HG03521 (cell line): Measurements from ENCODE around the gene DTNBP1.
"Not testable (repeated sequence)": the region's sequence is repeated elsewhere in the genome, so short reads cannot be mapped to it uniquely, and the experiment has no call there.

ENCODE experiments used
- ATAC-seq: cut with Tn5 transposase; IDR thresholded peaks from one replicate; pipeline ENCODE4 v1.9.1; 2021; ENCODE audit warnings: mild to moderate bottlenecking, moderate library complexity; ENCODE audit not compliant: unreplicated experiment

Gene DTNBP1

DNA sequence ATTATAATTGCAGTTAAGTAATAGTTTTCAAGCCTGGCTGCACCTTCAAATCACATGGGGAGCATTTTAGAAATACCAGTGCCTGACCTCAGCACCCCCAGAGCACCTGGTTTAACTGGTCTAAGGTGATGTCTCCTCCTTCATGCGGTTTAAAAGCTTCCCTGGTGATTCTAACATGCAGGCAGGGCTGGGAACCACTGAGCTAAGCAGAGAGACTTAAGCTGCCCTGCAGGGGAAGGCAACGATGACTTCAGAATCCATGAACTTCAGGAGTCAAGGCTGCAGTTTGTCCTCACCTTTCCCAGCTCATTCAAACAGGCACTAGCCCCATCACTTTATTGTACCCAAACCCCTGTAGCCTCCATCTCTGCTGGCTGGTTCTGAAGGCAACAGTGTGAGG is 6.1 kb upstream of the DTNBP1 start:
- ATAC-seq, result no peak

DNA sequence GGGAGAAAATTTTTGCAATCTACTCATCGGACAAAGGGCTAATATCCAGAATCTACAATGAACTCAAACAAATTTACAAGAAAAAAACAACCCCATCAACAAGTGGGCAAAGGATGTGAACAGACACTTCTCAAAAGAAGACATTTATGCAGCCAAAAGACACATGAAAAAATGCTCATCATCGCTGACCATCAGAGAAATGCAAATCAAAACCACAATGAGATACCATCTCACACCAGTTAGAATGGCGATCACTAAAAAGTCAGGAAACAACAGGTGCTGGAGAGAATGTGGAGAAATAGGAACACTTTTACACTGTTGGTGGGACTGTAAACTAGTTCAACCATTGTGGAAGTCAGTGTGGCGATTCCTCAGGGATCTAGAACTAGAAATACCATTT is 4.1 kb upstream of the DTNBP1 start:
- ATAC-seq, result not testable (repeated sequence)

DNA sequence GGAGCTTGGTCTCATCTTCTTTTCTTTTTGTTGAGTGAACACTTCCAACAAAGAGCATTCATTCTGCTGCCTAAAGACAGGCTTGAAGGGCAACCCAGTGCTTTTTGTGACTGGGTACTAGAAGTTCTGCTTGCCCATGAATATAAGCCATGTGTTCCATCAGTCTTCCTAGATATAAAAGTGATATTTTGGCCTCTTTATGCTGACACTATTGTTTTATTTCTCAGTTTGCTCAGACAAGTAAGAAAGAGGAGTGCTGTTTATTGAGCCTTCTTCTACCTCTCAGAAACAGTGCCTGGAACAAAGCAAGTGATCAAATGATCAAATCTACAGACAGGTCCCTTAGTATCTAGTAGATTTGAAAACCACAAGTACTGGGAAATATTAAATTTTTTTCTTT is 2.4 kb upstream of the DTNBP1 start:
- ATAC-seq, result no peak

DNA sequence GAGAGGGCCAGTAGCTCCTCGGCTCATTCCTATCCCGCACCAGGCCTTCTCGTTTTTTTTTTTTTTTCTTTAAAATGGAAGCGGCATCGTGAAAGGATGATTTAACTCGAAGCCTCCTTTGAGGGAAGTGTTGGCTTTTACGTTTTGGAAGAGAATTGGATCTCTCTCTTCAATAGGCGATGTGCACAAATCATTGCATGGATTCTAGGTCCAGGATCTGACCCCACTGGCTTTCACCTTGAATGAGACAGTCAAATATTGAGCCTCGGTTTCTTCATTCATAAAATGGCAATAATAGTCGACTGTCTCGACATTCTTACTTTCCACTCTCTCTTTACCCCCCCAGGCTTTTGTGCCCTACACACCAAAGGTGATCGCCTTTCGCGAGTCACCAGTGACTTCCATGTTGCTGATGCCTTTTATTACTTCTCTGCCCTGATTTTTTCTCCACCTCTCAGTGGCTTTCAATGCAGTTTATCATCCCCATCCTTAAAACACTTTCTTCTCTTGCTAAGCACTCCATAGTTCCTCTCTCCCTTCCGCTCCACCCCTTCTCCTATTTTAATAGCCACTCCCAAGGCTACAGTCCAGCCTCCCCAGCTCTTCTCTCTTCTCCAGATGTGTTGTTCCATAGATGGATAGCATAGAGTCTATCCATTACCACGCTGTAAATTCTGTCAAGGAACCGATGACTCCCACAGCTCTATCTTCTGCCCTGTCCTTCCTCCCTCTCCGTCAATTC is 473 bp upstream of the DTNBP1 start:
- no peak for ATAC-seq

DNA sequence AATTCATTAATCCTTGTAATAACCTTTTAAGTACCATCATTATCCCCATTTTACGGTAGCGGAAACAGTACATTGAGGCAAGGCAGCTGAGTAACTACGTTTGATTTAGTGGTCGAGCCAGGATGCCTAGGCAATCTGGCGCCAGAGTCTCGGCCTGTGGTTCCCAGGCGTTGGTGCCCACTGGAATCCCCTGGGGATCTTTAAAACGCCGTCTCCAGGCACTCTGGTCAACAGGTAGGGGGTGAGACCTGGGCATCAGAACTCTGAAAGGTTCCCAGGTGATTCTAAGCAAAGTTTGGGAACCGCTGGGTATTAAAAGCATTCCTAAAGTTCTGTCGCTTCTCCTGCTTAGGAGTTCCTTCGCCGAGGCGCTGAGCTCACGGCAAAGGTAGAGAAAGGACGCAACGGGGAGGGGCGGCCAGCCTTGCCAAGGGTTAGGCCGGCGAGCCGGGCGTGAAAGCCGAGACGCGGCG is 939 bp downstream of the DTNBP1 start:
- no peak for ATAC-seq

DNA sequence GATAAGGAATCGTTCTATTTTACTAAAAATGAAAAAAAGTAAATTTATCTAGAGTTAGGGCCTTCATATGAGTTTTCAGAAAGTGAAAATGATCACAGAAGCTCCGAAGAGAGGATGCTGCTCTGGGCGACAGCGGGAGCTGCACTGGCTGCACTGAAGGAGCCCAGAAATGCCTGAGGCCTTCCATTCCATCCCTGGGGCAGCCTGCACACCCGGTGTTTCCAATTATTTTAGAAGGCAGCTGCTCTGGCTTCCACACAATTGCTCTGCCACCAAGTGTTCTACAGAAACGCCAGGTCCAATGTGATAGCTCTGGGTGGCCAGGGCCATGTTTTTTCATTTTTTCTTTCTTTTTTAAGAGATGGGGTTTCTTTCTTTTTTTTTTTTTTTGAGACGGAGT is 3.6 kb downstream of the DTNBP1 start:
- no peak for ATAC-seq

DNA sequence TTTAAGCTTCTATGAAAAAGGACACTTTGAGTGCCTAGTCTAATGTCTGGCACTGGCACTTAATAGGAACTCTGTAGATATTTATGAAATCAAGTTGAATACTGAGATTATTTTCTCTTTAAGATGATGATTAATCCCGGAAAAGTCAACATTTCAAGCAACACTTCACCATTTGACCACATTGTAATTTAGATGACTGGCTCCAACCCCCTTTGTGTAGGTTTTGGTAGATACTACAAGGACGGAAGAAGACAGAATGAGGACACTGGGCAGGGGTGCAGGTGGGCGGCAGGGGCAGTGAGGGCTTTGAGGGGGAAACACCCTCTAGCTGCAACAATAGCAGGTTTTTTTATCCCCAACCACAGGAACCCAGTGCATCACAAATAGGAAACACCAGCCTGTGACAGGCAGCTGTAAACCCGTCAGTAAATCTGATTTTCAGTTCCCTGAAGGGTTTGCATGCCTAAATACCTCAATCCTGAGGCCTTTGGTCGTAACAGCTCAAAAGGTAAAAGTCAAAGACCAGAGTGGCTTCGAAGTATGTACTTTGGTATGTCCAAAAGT is 4.6 kb downstream of the DTNBP1 start:
- ATAC-seq, result no peak

DNA sequence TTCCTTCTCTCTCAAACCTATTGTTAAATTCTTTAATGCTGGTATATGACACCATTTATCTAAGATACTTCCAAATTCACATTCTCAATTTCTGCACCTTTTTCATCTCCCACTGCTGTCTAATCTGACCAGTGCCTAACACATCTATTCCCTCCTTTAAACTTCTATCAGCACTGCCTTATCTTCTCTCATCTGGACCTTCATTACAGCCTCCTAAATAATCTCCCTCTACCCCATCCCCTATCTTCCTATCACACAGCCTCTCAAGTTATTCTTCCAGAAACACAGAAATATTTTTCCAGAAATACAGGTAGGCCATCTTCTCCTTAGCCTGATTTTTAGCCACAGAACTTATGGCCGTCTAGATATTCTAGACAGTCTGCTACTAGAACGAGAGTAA is 5.5 kb downstream of the DTNBP1 start:
- ATAC-seq, result no peak

DNA sequence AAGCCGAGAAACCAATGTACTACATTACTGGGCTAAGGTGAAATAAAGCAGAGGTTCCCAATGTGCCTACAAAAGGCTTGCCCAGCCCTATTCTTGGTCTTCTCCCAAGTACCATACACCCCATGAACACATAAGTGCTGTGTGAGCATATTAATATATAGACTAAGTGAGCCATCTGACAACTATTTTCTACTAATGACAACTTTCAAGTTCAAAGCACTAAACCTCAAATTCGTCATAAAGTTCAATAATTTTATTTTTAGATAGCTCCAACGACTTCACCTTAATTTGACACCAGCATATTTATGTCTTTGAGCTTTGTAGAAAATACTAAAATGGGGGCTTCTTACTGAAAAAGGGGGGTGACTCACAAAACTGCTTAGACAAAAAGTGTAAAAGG is 6.7 kb downstream of the DTNBP1 start:
- ATAC-seq, result no peak

DNA sequence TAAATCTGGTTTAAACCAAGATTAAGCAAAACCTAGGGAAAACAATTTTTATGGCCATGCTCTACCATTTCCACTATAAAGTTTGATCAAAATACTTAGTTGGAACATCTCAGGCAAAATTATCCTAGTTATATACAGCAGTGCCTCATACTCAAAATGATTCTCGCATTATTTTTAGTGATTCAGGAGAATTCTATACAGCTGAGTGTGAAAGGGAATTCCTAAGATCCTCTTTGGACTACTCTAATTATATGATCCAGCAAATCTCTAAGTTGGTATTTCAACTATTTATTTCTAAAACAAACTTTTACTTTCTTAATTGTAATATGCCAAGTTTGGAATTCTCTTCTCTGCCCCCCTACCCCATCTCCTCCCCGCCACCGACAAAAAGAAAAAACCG is 8.6 kb downstream of the DTNBP1 start:
- ATAC-seq, result no peak

DNA sequence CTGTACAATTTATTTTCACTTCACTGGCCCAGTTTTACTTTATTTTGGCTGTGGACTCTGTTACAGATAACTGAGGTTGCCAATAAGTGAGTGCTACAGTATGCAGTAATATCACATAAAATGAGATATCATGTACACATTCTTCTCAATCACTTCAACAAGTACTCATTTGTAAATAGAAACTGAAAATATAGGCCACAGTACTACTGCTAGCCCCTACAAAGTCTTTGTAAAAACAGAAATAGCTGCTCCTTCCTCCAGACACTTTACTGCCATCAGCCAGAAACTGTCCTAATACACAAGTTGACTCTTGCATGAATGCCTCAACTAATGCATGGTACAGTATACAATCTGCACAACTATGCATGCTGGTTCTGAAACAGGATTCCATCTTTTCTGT is 9.2 kb downstream of the DTNBP1 start:
- ATAC-seq, result no peak

DNA sequence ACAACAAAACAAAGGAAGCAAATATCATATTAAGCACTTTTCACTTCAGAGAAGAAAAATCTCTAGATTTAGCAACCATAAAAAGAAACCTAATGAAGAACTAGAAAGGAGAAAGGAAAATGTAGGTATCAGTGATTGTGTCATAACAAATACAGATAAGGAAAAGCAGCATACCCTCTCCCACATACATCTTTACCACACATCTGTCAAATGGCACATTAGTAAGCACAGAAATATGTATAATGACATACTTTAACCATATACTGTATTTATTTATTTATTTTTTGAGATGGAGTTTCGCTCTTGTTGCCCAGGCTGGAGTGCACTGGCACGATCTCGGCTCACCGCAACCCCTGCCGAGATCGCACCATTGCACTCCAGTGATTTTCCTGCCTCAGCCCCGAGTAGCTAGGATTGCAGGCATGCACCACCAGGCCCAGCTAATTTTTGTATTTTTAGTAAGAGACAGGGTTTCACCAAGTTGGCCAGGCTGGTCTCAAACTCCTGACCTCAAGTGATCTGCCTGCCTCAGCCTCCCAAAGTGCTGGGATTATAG is 12.7 kb downstream of the DTNBP1 start:
- not testable (repeated sequence) for ATAC-seq

DNA sequence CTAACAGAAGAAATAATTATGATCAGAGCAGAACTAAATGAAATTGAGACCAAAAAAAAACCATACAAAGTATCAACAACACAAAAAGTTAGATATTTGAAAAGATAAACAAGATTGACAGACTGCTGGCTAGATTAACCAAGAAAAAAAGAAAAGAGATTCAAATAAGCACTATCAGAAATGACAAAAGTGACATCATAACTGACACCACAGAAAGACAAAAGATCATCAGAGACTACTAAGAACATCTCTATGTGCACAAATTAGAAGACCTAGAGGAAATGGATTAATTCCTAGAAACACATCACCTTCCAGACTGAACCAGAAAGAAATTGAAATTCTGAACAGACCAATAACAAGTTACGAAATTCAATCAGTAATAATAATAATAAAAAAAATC is 17.9 kb downstream of the DTNBP1 start:
- ATAC-seq, result no peak

DNA sequence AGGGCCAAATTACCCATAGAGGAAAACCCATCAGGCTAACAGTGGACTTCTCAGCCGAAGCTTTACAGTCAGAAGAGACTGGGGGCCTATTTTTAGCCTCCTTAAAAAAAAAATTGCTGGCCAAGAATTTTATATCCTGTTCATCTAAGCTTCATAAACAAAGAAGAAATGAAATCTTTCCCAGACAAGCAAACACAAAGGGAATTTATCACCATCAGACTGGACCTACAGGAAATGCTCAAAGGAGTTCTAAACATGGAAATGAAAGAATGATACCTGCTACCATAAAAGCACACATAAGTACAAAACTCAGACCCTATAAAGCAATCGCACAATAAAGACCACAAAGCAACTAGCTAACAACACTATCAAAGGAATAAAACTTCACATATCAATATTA is 19.3 kb downstream of the DTNBP1 start:
- no peak for ATAC-seq

DNA sequence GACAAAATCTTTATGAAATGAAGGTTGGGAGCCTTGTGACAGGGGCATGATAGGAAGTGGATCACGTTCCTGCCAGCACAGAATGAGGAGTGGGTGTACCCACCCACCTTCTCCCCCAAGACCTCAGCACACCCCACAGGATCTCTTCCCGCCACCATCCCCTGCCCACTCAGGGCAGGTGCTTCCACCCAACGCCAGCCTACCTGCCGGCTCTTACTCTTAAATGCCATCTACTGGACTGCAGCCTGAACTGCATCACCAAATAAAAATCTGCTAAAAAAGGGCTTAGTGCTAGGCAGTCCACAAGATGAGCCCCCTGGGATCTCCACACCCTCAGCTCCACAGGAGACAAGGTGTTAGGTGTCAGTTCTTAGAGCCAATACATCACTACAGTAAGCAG is 20.6 kb downstream of the DTNBP1 start:
- ATAC-seq, result no peak

DNA sequence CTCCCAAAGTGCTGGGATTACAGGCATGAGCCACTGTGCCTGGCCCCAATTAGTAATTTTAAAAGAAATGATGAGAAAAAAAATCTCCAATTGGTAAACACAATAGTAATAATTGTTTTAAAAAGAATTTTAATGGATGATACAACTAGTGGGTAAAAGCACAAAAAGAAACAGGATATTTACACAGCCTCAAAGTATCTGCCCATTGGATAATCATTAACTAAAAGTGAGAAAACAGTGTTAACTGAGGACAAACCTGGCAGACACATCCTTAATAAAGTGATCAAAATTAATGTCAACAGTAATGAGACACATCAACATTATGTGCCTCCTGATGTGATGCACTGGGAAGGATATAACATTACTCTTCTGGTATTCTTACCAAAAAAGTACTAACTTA is 24.5 kb downstream of the DTNBP1 start:
- ATAC-seq, result no peak

DNA sequence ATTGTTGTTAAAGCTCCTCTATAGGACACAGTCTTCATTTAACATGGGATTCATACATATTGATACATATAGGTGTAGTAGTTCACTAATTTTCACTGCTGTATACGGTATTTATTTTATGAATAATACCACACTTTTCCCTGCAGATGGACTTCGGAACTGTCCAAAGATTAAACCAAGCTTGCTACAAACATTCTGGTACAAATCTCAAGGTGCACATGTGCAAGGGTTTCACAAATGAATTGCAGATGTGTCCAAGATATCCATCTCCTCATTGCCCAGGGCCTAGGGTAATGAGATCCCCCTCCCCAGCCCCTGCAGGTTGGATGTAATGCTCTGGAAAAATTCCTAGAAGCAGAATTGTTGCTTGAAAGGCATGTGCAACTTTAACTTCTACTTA is 31.4 kb downstream of the DTNBP1 start:
- no peak for ATAC-seq

DNA sequence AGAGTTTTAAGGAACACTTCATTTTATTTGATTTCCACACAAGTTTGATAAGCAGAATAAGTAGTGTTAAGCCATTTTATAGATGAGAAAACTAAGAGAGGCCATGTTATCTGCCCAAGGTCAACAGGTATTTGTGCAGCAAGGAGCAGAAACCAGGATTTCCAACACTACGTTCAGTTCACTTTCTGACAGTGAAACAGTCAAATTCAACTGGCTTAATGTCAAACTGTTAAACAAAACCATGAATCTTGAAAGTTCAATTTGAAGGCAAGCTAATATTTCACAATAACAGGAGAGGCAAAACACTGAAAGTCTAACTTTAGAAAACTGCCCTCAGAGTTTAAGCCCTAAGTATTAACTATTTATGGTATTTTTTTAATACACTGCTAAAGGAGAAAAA is 32.6 kb downstream of the DTNBP1 start:
- no peak for ATAC-seq

DNA sequence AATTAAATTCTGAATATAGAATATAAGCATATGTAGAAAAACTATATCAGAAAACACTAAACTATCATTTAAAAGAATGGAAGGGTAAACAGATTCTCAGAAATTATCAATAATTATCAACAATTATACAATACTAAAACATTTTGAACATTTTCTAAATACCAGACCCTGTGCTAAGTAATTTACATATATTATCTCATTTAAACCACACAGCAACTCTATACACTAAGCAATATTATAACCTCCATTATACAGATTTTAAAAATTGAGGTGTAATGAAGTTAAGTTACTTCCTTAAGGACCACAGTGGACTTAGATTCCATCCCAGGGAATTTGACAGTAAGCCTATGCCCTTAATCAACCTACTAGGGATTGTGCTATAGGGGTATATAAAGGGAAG is 33.3 kb downstream of the DTNBP1 start:
- no peak for ATAC-seq

DNA sequence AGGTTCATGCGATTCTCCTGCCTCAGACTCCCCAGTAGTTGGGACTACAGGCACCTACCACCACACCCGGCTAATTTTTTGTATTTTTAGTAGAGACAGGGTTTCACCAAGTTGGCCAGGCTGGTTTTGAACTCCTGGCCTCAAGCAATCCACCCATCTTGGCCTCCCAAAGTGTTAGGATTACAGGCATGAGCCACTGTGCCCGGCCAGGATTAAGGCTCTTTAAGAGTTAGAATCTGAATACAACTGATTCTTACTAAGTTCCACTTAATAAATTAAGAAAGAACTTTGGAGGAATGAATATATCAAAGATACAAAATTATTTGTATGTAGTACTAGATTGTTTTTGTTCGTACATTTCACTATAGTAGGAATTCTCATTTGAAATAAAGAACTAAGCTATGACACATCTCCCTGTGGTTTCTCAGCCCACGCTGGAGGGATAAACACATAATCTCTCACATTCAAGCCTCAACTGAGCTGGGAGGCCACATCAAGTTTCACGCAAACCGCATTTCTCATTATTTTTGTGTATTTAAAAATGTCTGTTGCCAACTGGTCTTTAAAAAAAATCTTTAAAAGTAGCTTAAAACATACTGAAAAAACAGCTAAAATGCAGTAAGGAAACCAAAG is 34.2 kb downstream of the DTNBP1 start:
- ATAC-seq, result no peak

DNA sequence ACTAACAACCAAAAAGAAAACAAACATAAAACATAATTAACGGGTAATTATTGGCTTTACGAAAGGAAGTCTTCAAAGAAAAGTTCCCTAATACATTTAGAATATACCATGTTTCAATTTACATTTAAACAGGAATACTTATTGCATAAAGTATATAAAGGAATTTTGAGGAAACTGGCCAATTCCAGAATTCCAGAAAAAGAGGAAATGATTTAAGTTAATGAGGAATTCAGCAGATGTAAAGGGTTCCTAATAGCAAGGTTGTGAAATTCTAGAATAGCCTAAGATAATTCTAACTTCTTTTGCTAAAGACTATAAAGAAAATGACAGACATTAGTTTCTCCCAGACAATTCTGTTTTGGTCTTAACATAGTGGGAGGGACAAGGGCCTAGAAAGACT is 35.0 kb downstream of the DTNBP1 start:
- ATAC-seq, result no peak
